Pons (tissue), 1 donor: Measurements from ENCODE around the gene STRIT1.

Source experiments
- DNase-seq: peaks from one replicate; pipeline ENCODE4 v3.0.0-alpha.2; 2016; ENCODE audit warnings: low spot score

Gene STRIT1

GRCh38 chr3:155293516-155293915 lies at the start of gene STRIT1:
STRIT1 (minus strand) TSS chr3:155293683.
- DNase-seq: no peak

GRCh38 chr3:155342344-155342743 lies 48.9 kb upstream of the STRIT1 start:
- peak; percentile 29 for DNase-seq

- DNase-seq: no peak
Measured at GRCh38 chr3:155339052-155339451, 45.6 kb upstream of the STRIT1 start.

GRCh38 chr3:155335724-155336354 lies 42.4 kb upstream of the STRIT1 start:
- no peak for DNase-seq

- DNase-seq: no peak
Measured at GRCh38 chr3:155334914-155335723, 41.6 kb upstream of the STRIT1 start.

- no peak for DNase-seq
Measured at GRCh38 chr3:155334215-155334913, 40.9 kb upstream of the STRIT1 start.

GRCh38 chr3:155332716-155333115 lies 39.2 kb upstream of the STRIT1 start:
- no peak for DNase-seq

GRCh38 chr3:155331078-155331477 lies 37.6 kb upstream of the STRIT1 start:
- no peak for DNase-seq

- no peak for DNase-seq
Measured at GRCh38 chr3:155330370-155330769, 36.9 kb upstream of the STRIT1 start.

- DNase-seq: no peak
Measured at GRCh38 chr3:155329513-155330048, 36.1 kb upstream of the STRIT1 start.

GRCh38 chr3:155327871-155328270 lies 34.4 kb upstream of the STRIT1 start:
- no peak for DNase-seq

GRCh38 chr3:155327430-155327829 lies 33.9 kb upstream of the STRIT1 start:
- no peak for DNase-seq

- no peak for DNase-seq
Measured at GRCh38 chr3:155326901-155327300, 33.4 kb upstream of the STRIT1 start.

- DNase-seq: no peak
Measured at GRCh38 chr3:155326244-155326643, 32.8 kb upstream of the STRIT1 start.

- DNase-seq: no peak
Measured at GRCh38 chr3:155325263-155325835, 31.9 kb upstream of the STRIT1 start.

- DNase-seq: peak; percentile 82
Measured at GRCh38 chr3:155323063-155323666, 29.7 kb upstream of the STRIT1 start.

- DNase-seq: no peak
Measured at GRCh38 chr3:155321418-155321817, 27.9 kb upstream of the STRIT1 start.

GRCh38 chr3:155320934-155321333 lies 27.5 kb upstream of the STRIT1 start:
- DNase-seq: no peak

GRCh38 chr3:155318740-155319139 lies 25.3 kb upstream of the STRIT1 start:
- no peak for DNase-seq

GRCh38 chr3:155317211-155317610 lies 23.7 kb upstream of the STRIT1 start:
- DNase-seq: no peak

- no peak for DNase-seq
Measured at GRCh38 chr3:155316426-155316825, 22.9 kb upstream of the STRIT1 start.

GRCh38 chr3:155313916-155314315 lies 20.4 kb upstream of the STRIT1 start:
- no peak for DNase-seq
